Measurements from ENCODE around the gene FLT3LG. TPM values are rescaled to one million over a fixed set of nuclear protein-coding genes. Genes with fewer than 3 reads are reported as not detected.
"Not testable (repeated sequence)": the region's sequence is repeated elsewhere in the genome, so short reads cannot be mapped to it uniquely, and the experiment has no call there.

Gene FLT3LG
- total RNA-seq, 1 donor, result 4.3 TPM

DNA sequence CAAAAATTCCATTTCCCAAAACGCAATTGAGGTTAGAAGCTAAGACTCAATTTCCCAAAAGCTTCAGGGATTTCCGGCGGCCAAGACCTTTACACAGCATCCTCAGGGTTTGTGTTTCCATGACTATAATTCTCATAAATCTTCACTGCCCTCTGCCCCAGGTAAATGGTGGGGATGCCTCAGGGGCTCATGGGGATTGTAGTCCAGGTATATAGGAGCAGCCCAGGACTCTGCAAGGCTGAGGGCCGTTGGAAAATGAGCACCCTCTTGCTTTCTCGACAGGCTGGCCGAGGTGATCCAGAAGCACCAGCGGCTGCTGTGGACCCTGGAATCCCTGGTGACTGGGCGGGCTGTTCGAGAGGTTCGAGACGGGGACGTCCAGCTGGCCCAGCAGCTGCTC, 14.6 kb upstream of the FLT3LG start:
- TF ChIP-seq CTCF (IDR thresholded peaks at IDR 0.05; ENCODE audit: extremely low read depth, low read depth, low read length), result no peak
- Histone ChIP-seq H3K27ac (ENCODE audit: low read depth, low read length) (no peak overlapping the region), H3K4me2 (ENCODE audit: insufficient read depth, low read length) (no peak overlapping the region)

DNA sequence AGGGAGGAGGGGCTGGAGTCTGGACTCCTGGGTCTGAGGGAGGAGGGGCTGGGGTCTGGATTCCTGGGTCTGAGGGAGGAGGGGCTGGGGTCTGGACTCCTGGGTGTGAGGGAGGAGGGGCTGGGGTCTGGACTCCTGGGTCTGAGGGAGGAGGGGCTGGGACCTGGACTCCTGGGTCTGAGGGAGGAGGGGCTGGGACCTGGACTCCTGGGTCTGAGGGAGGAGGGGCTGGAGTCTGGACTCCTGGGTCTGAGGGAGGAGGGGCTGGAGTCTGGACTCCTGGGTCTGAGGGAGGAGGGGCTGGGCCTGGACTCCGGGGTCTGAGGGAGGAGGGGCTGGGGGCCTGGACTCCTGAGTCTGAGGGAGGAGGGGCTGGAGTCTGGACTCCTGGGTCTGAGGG, 12.9 kb upstream of the FLT3LG start:
- not testable (repeated sequence) for H3K79me2 ChIP-seq (ENCODE audit: insufficient read depth, low read length); H3K27me3 ChIP-seq (ENCODE audit: insufficient read depth, low read length); H4K20me1 ChIP-seq (ENCODE audit: insufficient read depth, low read length); H3K4me3 ChIP-seq (ENCODE audit: insufficient read depth, low read length); H3K4me2 ChIP-seq (ENCODE audit: insufficient read depth, low read length); H3K27ac ChIP-seq (ENCODE audit: low read depth, low read length); H3K36me3 ChIP-seq (ENCODE audit: insufficient read depth, low read length); H2AFZ ChIP-seq (ENCODE audit: low read length); H3K9me3 ChIP-seq (ENCODE audit: low read depth, low read length); DNase-seq (ENCODE audit: insufficient read length, low spot score, missing footprints)
- H3K4me1 ChIP-seq (ENCODE audit: insufficient read depth, low read length), result peaks cover 12% of the 10 kb centered on the region

More for the DNA sequence above, 14.6 kb upstream of the FLT3LG start:
- Histone ChIP-seq H3K4me3 (ENCODE audit: insufficient read depth, low read length) (no peak overlapping the region), H3K9me3 (ENCODE audit: low read depth, low read length) (no peaks in the 10 kb centered on the region), H3K27me3 (ENCODE audit: insufficient read depth, low read length) (no peaks in the 10 kb centered on the region), H2AFZ (ENCODE audit: low read length) (no peak overlapping the region), H3K79me2 (ENCODE audit: insufficient read depth, low read length) (peaks cover 3% of the 10 kb centered on the region), H4K20me1 (ENCODE audit: insufficient read depth, low read length) (no peaks in the 10 kb centered on the region), H3K4me1 (ENCODE audit: insufficient read depth, low read length) (peaks cover 13% of the 10 kb centered on the region), H3K36me3 (ENCODE audit: insufficient read depth, low read length) (no peaks in the 10 kb centered on the region)
- peak; percentile 55 for DNase-seq (ENCODE audit: insufficient read length, low spot score, missing footprints)

GRCh38 chr19:49461656-49462055, 12.4 kb upstream of the FLT3LG start:
- peak; percentile 45 for DNase-seq (ENCODE audit: insufficient read length, low spot score, missing footprints)
- Histone ChIP-seq H3K4me2 (ENCODE audit: insufficient read depth, low read length) (no peak overlapping the region), H3K36me3 (ENCODE audit: insufficient read depth, low read length) (peaks cover 5% of the 10 kb centered on the region), H3K4me1 (ENCODE audit: insufficient read depth, low read length) (peaks cover 12% of the 10 kb centered on the region), H3K79me2 (ENCODE audit: insufficient read depth, low read length) (no peaks in the 10 kb centered on the region), H3K27me3 (ENCODE audit: insufficient read depth, low read length) (no peaks in the 10 kb centered on the region), H2AFZ (ENCODE audit: low read length) (no peak overlapping the region), H3K27ac (ENCODE audit: low read depth, low read length) (no peak overlapping the region), H4K20me1 (ENCODE audit: insufficient read depth, low read length) (no peaks in the 10 kb centered on the region), H3K4me3 (ENCODE audit: insufficient read depth, low read length) (no peak overlapping the region), H3K9me3 (ENCODE audit: low read depth, low read length) (no peaks in the 10 kb centered on the region)
- TF ChIP-seq CTCF (IDR thresholded peaks at IDR 0.05; ENCODE audit: extremely low read depth, low read depth, low read length), result no peak

DNA sequence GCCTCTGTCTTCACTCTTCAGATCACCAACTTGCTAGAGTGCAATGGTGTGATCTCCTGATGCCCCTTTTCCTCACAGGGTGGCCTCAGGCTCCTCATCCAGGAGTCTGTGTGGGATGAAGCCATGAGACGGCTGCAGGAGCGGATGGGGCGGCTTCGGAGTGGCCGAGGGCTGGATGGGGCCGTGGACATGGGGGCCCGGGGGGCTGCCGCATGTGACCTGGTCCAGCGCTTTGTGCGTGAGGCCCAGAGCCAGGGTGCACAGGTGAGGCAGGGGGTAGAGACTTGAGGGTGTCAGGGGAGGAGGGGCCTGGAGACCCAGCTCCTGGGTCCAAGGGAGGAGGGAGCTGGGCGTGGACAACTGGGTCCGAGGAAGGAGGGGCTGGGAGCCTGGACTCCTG, 11.5 kb upstream of the FLT3LG start:
- H3K27me3 ChIP-seq (ENCODE audit: insufficient read depth, low read length), result no peaks in the 10 kb centered on the region
- H3K36me3 ChIP-seq (ENCODE audit: insufficient read depth, low read length), result peaks cover 5% of the 10 kb centered on the region
- no peak for TF ChIP-seq CTCF (IDR thresholded peaks at IDR 0.05; ENCODE audit: extremely low read depth, low read depth, low read length)

More for the DNA sequence above, 11.5 kb upstream of the FLT3LG start:
- no peak overlapping the region for H3K4me2 ChIP-seq (ENCODE audit: insufficient read depth, low read length)
- H4K20me1 ChIP-seq (ENCODE audit: insufficient read depth, low read length), result no peaks in the 10 kb centered on the region
- no peaks in the 10 kb centered on the region for H3K79me2 ChIP-seq (ENCODE audit: insufficient read depth, low read length)
- peaks cover 12% of the 10 kb centered on the region for H3K4me1 ChIP-seq (ENCODE audit: insufficient read depth, low read length)
- H3K4me3 ChIP-seq (ENCODE audit: insufficient read depth, low read length), result no peak overlapping the region
- no peak overlapping the region for H3K27ac ChIP-seq (ENCODE audit: low read depth, low read length)
- peak; percentile 81 for DNase-seq (ENCODE audit: insufficient read length, low spot score, missing footprints)
- H2AFZ ChIP-seq (ENCODE audit: low read length), result no peak overlapping the region
- no peaks in the 10 kb centered on the region for H3K9me3 ChIP-seq (ENCODE audit: low read depth, low read length)
